Eye (tissue), 1 donor: ENCODE data around the gene STAT5A.
"Not testable (repeated sequence)": the region's sequence is repeated elsewhere in the genome, so short reads cannot be mapped to it uniquely, and the experiment has no call there.

Experiments
- DNase-seq: peaks from one replicate; pipeline ENCODE4 v3.0.0-alpha.2; 2015

The STAT5A gene

GRCh38 chr17:42287977-42288802 is at the start of gene STAT5A:
STAT5A (plus strand) TSS chr17:42288498; CDS start chr17:42289412, 914 bp downstream.
- peak; percentile 82 for DNase-seq

DNA sequence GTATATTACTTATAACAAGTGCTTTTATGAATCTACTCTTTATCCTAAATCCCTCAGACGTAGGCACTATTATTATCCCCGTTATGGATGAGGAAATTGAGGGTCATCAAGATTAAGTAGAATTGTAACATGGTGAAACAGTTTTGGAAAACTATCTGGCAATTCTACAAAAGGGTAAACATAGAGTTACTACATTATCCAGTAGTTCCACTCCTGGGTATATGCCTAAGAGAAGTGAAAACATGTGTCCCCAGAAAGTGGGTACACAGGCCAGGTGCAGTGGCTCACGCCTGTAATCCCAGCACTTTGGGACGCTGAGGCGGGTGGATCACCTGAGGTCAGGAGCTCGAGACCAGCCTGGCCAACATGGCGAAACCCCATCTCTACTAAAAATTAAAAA is 48.7 kb upstream of the STAT5A start:
- not testable (repeated sequence) for DNase-seq

- no peak for DNase-seq
Observed at GRCh38 chr17:42240201-42240600, 48.1 kb upstream of the STAT5A start.

- not testable (repeated sequence) for DNase-seq
Observed at GRCh38 chr17:42240863-42241262, 47.4 kb upstream of the STAT5A start.

DNA sequence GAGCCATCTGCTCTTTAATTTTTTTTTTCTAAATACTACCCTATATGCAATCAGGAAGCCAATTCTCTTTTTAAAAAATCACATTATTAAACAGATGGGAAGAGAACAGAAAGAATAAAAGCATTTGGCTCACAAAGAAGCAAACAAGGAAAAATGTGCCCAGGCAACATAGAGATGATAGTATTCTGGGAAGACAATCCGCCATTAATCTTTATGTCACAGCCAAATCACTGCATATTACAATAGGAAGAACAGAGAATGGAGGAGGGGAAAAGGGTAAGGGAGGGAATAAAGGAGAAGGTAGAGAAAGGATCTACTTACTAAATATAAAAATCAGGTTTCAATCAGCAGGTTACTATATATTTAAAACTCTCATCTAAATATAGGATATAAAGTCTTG is 46.4 kb upstream of the STAT5A start:
- DNase-seq = no peak

DNA sequence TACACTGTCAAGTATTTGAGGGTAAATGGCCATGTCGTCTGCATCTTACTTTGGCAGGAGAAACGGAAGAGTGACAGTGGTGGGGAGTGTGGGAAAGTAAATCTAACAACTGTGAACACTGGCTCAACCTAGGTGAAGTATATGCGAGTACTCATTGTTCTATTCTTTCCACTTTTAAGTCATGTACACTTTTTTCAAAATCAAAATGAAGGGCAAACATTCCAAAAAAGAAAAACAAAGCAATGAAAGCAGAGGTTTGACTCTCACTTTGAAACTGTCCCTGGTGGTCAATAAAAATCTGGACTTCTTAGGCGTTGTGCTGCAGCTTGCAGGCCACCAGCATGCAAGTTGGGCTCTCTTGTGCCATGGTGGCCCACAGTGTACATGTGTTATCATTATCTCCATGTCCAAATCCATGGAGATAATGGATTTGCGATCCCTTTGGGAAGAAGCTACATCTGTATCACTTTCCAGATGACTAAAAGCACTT is 44.8 kb upstream of the STAT5A start:
- no peak for DNase-seq

DNA sequence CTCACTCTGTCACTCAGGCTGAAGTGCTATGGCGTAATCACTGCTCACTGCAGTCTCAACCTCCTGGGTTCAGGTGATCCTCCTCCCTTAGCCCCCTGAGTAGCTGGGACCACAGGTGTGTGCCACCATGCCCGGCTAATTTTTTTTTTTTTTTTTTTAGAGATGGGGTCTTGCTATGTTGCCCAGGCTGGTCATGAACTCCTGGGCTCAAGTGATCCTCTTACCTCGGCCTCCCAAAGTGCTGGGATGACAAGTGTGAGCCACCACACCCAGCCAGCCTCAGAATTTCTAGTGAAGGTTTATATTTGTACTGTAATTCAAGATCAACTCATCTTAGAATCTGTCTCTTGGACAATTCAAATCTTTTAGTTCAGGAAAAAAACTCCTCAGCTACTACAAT is 44.2 kb upstream of the STAT5A start:
- DNase-seq = not testable (repeated sequence)

DNA sequence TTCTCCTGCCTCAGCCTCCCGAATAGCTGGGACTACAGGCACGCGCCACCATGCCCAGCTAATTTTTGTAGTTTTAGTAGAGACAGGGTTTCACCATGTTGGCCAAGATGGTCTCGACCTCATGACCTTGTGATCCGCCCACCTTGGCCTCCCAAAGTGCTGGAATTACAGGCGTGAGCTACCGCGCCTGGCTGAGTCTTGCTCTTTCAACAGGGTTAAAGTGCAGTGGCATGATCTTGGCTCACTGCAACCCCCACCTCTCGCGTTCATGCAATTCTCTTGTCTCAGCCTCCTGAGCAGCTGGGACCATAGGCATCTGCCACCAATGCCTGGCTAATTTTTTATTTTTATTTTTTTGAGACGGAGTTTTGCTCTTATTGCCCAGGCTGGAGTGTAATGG is 43.1 kb upstream of the STAT5A start:
- not testable (repeated sequence) for DNase-seq

DNA sequence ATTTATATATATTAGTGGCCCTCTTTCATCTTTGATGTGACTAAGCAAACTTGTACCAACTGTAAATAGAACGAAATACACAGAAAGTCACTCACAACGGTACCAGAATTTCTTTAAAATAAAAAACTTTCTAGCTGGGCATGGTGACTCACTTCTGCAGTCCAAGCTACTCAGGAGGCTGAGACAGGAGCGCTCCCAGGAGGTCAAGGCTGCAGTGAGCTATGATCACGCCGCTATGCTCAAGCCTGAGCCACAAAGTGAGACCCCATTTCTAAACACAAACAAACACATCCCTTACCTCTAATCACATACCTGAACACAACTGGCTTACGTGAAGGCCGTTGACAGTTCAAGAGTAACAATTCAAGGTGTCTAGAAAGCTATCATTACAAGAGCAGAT is 41.8 kb upstream of the STAT5A start:
- DNase-seq = no peak

GRCh38 chr17:42247734-42248133 is 40.6 kb upstream of the STAT5A start:
- no peak for DNase-seq

DNA sequence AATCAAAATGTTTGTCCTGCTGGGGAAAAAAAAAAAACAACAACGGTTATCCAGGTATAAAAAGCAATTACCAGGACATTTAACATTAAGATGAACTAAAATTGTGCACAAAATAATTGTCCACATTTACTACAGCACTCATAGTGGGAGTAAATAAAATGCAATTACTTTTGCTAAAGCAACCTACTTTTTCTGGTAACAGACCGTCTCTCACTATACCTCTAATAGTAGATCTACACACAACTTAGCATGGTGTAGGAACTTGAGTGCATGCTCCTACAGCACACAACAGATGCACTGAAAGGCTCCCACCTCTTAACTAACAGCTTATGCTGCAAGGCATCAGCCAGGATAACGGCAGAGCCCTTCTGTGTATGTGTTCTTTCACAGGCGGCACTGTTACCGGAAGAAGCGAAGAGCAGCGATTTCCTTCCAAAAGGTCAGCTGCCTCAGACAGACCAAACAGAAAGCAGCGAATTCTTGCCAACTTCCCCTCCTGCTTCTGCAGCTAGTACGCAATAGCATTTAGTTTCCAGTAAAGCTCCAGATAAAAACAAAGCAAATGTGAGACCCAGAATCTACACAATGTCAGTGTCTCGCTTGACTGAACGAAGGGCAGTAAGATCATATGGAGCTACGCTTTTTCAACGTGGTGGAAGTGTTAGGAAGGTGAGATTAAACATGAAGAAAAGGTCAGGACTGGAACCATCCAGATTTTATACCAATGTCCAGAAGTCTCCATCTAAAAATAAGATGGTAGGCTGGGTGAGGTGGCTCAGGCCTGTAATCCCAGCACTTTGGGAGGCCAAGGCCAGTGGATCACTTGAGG is 39.7 kb upstream of the STAT5A start:
- peak; percentile 69 for DNase-seq

DNA sequence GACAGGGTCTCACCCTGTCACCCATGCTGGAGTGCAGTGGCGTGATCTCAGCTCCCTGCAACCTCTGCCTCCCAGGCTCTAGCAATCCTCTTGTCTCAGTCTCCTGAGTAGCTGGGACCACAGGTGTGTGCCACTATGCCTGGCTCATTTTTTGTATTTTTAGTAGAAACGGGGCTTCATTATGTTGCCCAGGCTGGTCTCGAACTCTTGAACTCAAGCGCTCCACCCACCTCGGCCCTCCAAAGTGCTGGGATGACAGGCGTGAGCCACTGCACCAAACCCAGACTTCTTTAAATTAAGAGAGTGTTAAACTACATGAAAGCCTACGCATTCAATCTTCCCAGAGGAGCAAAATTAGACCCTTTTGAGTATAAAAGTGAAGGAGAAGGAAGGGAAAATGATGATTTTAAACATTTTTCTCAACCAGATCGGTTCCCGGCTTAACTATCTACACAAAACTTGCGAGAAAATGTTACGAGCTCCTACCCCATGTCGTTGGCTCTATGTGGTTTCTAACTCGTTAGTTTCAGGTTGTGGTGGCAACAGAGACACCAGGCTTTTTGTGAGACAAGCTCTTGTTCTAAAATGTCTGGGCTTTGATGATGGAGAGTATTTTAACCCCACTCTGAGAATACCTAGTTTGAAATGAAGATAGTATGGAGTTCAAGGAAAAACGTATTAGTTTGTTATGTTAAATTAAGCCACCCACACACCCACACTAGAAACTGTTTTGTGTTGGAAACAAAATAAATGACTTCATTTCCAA is 38.4 kb upstream of the STAT5A start:
- DNase-seq = no peak

DNA sequence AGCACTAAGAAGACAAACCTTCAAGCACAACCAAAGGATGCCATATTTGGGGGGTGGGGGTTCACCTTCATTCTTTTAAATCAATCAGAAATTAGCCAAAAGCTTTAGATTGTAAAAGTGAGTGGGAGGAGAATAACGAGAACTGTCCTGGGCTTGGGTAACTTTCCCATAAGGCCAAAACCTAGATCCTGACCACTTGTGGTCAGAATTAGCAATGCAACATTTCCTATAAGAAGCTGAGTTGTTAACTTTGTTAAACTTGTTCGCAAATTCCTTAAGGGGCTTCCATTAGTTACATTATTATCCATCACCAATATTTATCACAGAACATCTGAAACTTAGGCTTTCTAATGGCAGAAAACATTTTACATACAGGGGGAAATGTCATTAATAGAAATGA is 37.2 kb upstream of the STAT5A start:
- no peak for DNase-seq

GRCh38 chr17:42252597-42253550 is 35.4 kb upstream of the STAT5A start:
- no peak for DNase-seq

- DNase-seq = no peak
Observed at GRCh38 chr17:42253578-42253977, 34.7 kb upstream of the STAT5A start.

DNA sequence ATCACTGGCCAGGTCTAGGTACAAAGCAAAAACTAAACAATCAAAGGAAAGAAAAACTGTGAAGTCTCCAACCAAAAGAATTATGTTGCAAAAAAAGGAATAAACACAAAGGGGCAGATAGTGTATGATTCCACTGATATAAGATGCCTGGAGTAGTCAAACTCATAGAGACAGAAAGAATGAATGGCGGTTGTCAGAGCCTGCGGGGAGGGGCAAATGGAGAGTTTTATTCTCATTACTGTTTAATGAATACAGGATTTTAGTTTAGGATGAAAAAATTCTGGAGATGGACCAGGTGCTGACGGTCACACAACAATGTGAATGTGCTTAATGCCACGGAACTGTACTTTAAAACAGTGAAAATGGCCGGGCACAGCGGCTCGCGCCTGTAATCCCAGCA is 32.9 kb upstream of the STAT5A start:
- DNase-seq = no peak

DNA sequence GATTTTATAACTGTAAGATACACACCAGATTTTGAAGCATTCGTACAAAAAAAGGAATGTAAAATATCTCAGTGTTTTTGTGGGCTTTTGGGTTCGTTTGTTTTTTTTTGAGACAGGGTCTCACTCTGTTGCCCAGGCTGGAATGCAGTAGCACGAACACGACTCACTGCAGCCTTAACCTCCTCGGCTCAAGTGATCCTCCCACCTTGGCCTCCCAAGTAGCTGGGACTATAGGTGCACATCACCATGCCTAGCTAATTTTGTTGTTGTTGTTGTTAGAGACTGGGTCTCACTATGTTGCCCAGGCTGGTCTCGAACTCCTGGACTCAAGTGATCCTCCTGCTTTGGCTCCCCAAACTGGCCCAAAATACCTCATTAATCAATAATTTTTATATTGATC is 28.0 kb upstream of the STAT5A start:
- DNase-seq = no peak

DNA sequence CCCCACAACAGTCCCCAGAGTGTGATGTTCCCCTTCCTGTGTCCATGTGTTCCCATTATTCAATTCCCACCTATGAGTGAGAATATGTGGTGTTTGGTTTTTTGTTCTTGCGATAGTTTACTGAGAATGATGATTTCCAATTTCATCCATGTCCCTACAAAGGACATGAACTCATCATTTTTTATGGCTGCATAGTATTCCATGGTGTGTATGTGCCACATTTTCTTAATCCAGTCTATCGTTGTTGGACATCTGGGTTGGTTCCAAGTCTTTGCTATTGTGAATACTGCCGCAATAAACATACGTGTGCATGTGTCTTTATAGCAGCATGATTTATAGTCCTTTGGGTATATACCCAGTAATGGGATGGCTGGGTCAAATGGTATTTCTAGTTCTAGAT is 23.9 kb upstream of the STAT5A start:
- not testable (repeated sequence) for DNase-seq

- no peak for DNase-seq
Observed at GRCh38 chr17:42266462-42266861, 21.8 kb upstream of the STAT5A start.

- peak; percentile 21 for DNase-seq
Observed at GRCh38 chr17:42266918-42267766, 21.2 kb upstream of the STAT5A start.

GRCh38 chr17:42268236-42268635 is 20.1 kb upstream of the STAT5A start:
- no peak for DNase-seq
